ENCODE measurements around the gene S100P.
"Not testable (repeated sequence)": the region's sequence is repeated elsewhere in the genome, so short reads cannot be mapped to it uniquely, and the experiment has no call there.

Gene S100P

GRCh38 chr4:6693231-6694176, at the start of gene S100P:
TSS of gene S100P (plus strand) at chr4:6693878. CDS start at chr4:6693933, 55 bp downstream.
- no peak for DNase-seq

GRCh38 chr4:6644792-6645530, 48.7 kb upstream of the S100P start:
- DNase-seq = no peak

GRCh38 chr4:6647169-6647568, 46.5 kb upstream of the S100P start:
- DNase-seq = no peak

- DNase-seq = no peak
Observed at GRCh38 chr4:6647582-6648230, 46.0 kb upstream of the S100P start.

- no peak for DNase-seq
Observed at GRCh38 chr4:6649216-6649615, 44.5 kb upstream of the S100P start.

- DNase-seq = not testable (repeated sequence)
Observed at GRCh38 chr4:6654211-6654610, 39.5 kb upstream of the S100P start.

GRCh38 chr4:6655291-6655690, 38.4 kb upstream of the S100P start:
- DNase-seq = not testable (repeated sequence)

- DNase-seq = no peak
Observed at GRCh38 chr4:6655924-6656323, 37.8 kb upstream of the S100P start.

- no peak for DNase-seq
Observed at GRCh38 chr4:6657242-6658208, 36.2 kb upstream of the S100P start.

GRCh38 chr4:6658209-6658595, 35.5 kb upstream of the S100P start:
- no peak for DNase-seq

- DNase-seq = no peak
Observed at GRCh38 chr4:6658597-6659075, 35.0 kb upstream of the S100P start.

- DNase-seq = no peak
Observed at GRCh38 chr4:6659897-6660296, 33.8 kb upstream of the S100P start.

GRCh38 chr4:6660430-6660829, 33.2 kb upstream of the S100P start:
- DNase-seq = no peak

GRCh38 chr4:6662591-6662990, 31.1 kb upstream of the S100P start:
- no peak for DNase-seq

- DNase-seq = no peak
Observed at GRCh38 chr4:6663596-6664393, 29.9 kb upstream of the S100P start.

- no peak for DNase-seq
Observed at GRCh38 chr4:6665320-6665654, 28.4 kb upstream of the S100P start.

GRCh38 chr4:6668391-6668790, 25.3 kb upstream of the S100P start:
- DNase-seq = no peak

- DNase-seq = no peak
Observed at GRCh38 chr4:6671648-6672047, 22.0 kb upstream of the S100P start.

GRCh38 chr4:6672131-6672530, 21.5 kb upstream of the S100P start:
- DNase-seq = no peak

- not testable (repeated sequence) for DNase-seq
Observed at GRCh38 chr4:6672541-6673190, 21.0 kb upstream of the S100P start.

GRCh38 chr4:6673191-6673659, 20.5 kb upstream of the S100P start:
- not testable (repeated sequence) for DNase-seq
